Retinal pigment epithelial cell (primary cell): ENCODE data around the gene ACTC1.
"Not testable (repeated sequence)": the region's sequence is repeated elsewhere in the genome, so short reads cannot be mapped to it uniquely, and the experiment has no call there.

Experiments used
- DNase-seq: peaks from one replicate; pipeline ENCODE4 v3.0.0-alpha.2; 2010; ENCODE audit warnings: low read depth
- H3K4me3 ChIP-seq: 2 replicates; pipeline ENCODE4 v1.5.1; 2011; ENCODE audit warnings: mild to moderate bottlenecking, low read length, control low read depth, moderate library complexity
- TF ChIP-seq, protein P1 (sequence below): conservative IDR thresholded peaks from 2 replicates; pipeline ENCODE4 v1.5.1; 2011; ENCODE audit warnings: low read depth, low read length, control low read depth, inconsistent platforms

Gene ACTC1

DNA sequence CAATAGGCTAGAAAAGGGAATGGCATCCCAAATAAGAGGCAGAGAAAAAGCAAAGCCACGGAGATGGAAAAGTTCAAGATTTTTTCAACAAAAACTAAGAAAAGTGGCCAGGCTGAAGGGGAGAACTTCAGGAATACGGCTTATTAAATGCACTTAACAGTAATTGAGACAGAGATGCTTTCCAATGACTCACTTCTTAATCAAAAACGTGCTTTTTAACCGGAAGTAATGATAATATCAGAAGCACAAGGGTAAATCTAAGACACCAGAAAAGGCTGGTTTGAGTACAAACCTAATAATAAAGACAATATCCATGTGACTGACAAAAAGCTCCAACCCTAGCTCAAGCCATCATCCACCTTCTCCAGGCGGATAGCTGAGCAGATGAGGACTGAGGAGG lies 24.8 kb upstream of the ACTC1 start:
- no peak overlapping the region for H3K4me3 ChIP-seq
- DNase-seq, result no peak
- TF ChIP-seq, protein P1, sequence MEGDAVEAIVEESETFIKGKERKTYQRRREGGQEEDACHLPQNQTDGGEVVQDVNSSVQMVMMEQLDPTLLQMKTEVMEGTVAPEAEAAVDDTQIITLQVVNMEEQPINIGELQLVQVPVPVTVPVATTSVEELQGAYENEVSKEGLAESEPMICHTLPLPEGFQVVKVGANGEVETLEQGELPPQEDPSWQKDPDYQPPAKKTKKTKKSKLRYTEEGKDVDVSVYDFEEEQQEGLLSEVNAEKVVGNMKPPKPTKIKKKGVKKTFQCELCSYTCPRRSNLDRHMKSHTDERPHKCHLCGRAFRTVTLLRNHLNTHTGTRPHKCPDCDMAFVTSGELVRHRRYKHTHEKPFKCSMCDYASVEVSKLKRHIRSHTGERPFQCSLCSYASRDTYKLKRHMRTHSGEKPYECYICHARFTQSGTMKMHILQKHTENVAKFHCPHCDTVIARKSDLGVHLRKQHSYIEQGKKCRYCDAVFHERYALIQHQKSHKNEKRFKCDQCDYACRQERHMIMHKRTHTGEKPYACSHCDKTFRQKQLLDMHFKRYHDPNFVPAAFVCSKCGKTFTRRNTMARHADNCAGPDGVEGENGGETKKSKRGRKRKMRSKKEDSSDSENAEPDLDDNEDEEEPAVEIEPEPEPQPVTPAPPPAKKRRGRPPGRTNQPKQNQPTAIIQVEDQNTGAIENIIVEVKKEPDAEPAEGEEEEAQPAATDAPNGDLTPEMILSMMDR, result no peak

DNA sequence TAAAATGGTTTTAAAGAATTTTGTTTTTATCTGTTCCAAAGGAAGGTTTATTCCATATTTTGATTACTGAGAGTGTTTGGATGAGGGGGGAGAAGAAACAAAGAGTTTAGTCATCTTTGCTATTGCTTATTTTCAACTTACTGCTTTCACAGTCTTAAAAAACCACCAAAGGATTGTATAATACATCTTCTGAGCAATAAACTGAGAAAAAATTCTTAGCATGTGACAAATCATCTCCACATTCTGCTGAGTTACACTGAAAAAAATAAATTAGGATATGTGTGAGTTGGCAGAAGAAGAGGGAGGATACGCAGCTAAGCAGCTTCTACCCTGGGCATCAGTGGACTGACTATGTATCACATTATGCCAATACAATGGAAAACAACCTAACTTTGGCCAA lies 23.2 kb upstream of the ACTC1 start:
- no peak for DNase-seq
- TF ChIP-seq, protein P1, result no peak
- no peak overlapping the region for H3K4me3 ChIP-seq

DNA sequence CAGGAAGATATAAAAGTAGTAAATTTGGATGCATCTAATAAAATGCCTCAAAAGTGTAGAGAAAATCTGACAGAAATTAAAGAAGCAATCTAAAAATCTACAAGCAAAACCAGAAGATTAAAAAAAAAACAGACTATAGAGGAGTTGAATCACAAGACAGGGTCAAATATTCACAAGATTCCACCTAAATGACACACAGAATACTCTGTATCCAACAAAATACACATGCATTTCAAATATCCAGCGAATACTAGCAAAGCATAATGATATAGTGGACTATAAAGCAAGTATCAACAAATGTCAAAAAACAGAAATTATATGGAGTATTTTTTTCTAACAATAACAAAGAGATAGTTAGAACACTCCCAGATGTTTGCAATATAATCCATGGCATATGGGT lies 20.5 kb upstream of the ACTC1 start:
- H3K4me3 ChIP-seq, result no peak overlapping the region
- DNase-seq, result no peak
- TF ChIP-seq, protein P1, result no peak

DNA sequence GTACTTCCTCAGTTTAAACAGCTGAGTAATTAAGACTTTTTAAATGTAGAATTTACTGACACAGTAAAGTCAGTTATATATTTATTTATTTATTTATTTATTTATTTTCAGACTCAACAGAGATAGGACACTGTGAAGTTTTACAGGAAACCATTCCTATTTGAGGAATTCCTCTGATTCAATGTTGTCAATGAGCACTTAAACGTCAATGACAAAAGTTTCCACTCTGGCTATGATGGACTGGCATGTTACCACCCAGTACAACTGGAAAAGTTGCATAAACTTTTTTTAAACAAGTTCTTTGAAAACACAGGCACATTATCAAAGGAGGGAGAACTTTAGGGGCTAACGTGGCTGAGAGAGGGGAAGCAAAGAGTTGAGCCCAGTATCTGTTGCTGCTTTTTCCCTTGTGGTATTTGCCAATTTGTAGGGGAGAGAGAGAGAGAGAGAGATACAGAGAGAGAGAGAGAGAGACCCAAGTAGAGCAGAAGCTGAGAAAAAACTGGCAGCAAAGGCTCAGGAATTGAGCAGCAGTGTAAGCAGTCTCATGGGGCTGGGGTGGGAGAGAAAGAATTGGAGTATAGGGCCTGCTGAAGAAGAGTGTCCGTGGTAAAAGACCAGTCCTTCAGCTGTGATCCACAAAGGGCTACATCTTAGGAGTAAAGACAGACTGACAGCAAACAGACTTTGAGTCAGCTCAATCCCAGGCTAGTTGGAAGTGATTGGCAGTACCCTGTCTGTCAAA lies 18.3 kb upstream of the ACTC1 start:
- DNase-seq, result no peak
- TF ChIP-seq, protein P1, result no peak
- no peak overlapping the region for H3K4me3 ChIP-seq

DNA sequence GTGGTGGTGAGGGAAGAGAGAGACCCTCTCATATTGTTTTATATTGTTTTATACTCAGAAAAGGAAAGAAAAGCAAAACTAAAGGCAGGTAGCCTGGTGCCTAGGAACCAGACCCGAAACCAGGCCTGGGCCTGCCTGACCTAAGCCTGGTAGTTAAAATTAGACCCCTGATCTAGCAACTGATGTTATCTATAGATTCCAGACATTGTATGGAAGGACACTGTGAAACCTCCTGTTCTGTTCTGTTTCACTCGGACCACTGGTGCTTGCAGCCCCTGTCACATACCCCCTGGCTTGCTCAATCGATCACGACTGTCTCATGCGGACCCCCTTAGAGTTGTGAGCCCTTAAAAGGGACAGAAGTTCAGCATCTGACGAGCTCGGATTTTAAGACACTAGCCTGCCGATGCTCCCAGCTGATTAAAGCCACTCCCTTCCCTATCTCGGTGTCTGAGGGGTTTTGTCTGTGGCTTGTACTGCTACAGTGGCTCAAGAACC lies 17.6 kb upstream of the ACTC1 start:
- DNase-seq, result not testable (repeated sequence)

DNA sequence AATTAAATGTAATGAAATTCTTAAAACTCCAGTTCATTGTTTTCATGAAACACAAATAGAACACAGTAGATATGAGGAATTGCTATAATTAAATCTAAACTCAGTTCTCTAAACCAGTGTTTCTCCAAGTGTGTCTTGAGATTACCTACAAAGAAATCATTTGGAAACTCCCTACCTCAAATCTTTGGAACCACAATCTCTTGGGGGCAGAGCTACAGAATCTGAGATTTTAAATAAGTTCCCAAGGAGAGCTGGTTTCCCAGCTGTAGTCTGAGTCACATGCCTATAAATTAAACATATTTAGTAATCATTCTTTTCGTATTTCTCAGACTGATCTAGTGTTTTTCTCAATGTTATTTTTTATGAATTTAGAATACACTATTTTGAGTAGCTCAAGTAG lies 17.0 kb upstream of the ACTC1 start:
- H3K4me3 ChIP-seq, result no peak overlapping the region
- DNase-seq, result no peak
- TF ChIP-seq, protein P1, result no peak

More for the DNA sequence above, 17.6 kb upstream of the ACTC1 start:
- not testable (repeated sequence) for H3K4me3 ChIP-seq

DNA sequence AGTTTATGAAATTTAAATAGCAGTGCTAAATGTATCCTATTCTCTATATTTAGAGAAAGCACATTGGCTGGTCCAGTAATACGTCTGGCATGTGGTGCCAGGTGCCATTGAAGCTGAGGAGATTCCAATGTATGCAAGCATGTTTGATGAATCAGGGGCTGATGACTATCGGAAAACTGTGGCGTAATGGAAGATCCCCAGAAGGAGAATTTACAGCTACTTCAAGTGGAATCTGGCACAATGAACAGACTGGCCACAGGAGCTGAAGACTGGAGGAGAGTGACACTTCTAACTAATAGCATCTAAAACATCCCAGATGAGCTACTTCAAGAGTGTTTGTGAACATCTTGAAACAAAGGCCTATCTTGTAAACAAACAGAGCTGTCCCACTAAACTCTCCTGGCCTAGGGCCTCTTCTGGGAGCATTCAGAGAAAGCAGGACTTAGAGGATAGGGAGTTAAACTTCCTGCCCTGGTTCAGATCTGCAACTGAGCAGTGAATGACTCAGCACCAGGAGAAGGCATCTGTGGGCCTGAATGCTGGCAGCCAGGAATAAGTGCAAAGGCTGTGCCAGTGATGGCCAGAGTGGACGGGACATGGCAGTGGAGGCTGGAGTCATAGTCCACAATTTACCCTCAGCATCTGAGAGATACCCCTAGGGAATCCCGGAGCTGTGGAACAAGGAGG lies 15.2 kb upstream of the ACTC1 start:
- peak; percentile 95 for DNase-seq
- TF ChIP-seq, protein P1, result no peak
- H3K4me3 ChIP-seq, result no peak overlapping the region
